ENCODE results near the gene ABTB2.

The ABTB2 gene

DNA sequence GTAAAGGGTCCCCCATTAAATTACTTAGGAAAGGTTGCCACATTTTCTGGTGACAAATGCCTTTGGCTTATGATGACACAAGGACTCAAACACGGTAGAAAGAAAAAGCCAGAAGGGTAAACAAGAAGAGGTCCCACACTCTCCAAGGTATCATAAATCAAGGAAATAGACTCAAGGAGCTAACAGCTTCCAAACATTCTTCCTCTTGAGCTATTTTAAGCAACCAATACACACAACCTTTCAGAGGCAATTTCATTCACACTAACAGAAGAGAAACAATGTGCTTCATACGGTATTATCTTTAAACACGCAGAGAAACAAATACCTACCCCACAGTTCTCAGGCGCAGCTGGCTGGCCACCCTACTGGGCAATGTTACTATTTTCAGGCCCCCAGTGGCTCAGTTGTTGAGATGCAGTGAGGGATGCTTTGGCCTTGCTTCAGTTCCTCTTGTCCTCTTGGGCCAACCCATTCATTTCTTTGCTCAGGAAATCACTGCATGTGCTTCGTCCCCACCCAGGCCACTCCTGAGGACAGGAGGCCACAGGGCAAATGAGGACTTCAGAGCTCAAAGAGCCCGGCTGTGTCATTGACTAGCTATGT lies 15.8 kb downstream of the ABTB2 start:
- no peak for DNase-seq (ENCODE audit: low read depth)

DNA sequence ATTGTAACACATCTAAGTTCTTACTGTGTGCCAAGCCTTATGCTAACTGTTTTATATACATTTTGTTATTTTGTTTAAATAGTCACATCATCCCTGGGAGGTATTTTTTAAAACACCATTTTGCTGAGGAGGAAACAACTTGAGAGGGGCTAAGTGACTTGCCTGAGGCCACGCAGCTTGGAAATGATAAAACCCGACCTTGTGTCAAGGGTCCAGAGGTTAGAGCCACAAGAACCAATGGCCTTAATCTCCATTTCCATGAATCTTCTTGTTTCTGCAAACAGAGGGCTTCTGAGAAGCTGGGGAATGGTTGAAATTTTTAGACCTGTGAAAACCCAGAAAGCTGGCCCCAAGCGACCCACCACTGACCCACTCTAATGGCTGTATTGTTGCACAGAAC lies 16.7 kb downstream of the ABTB2 start:
- DNase-seq (ENCODE audit: low read depth), result no peak

DNA sequence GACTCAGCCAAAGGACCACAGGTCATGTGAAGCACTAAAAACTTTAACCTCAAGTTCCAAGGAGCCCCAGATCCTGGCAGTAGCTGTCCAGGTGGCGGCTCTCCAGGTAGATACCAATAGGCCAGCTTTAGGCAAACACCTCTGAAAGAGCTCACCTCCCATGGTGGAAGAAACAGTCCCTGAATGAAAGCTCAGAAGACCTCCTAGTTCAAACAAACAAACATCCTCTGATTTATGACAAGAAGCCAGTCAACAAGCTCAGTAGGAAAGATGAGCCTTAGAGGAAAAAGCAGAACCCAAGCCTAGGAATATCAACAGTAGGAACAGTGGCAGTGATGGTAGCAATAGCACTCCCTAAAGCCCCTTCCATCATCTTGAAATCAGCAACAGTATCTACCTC lies 17.2 kb downstream of the ABTB2 start:
- DNase-seq (ENCODE audit: low read depth), result no peak

DNA sequence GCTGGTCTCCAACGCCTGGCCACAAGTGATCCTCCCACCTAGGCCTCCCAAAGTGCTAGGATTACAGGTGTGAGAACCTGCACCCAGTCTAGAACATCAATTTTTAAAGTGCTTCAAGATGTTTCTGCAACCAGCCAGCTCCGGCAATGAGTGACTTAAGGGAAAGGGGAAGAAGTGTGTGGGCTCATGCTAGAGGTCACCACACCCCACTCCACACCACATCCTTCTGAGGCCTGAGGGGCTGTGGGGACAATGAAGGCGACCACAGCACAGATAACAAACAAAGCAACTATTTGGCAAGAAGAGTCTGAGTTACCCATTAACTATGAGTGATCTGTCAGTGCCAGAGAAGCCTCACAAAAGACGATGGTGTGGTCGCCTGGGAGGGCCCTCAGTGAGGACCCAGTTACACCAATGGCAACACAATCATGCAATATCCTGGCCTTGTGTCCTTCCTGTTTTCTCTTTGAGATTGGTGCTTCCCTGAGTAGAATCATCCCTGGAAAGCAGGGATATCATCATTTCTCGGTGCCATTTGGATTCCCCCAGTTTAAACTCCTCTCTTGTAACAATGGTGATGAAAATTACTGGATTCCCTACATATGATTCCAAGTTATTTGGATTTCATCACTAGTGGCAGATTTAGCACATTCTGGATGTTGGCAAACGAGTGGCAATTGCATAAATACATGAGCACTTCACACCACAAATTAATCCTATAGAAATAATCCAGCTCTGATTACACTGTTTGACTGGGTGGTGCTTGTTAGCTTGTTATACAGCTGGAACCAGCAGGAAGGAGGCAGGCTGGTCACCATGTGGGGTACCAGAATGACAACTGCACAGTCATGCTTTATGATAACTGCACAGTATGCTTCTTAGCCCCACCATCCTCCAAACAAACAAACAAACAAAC lies 18.4 kb downstream of the ABTB2 start:
- no peak for DNase-seq (ENCODE audit: low read depth)

DNA sequence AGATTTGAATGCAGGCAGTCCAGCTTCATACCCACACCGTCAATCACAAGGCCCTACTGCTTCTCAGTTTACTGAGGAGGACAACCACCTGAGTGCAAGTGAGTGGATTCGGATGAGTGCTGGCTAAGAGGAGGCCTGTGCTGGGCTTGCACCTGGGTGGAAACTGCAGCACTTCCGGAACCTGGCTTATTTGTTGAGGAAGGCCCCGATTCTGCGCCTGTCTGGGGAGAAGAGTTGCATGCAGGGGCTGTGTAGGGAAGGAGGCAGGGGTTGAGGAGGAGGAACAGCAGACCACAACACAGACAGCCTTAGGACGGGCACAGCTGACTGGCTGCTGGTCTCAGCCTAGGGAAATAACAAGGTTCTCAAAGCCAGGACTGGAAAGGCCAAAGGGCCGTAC lies 20.8 kb downstream of the ABTB2 start:
- no peak for DNase-seq (ENCODE audit: low read depth)

DNA sequence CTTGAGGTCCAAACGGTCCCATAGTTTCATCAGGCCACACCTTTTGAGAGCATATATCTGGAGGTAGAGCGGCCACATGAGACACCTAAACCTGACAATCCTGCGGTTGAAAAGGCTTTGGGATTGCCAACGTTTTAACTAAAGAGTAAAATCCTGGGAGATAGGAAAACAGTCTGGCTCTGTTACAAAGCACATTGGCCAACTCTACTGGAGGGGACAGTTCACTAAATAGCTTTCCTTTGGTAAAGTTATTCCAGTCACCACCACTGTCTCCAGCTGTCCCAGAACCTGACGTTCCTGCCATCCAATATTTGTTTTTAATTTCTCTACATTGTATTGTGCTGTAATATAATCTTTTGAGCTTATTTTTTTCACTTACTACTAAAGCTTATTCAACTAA lies 22.0 kb downstream of the ABTB2 start:
- no peak for DNase-seq (ENCODE audit: low read depth)

DNA sequence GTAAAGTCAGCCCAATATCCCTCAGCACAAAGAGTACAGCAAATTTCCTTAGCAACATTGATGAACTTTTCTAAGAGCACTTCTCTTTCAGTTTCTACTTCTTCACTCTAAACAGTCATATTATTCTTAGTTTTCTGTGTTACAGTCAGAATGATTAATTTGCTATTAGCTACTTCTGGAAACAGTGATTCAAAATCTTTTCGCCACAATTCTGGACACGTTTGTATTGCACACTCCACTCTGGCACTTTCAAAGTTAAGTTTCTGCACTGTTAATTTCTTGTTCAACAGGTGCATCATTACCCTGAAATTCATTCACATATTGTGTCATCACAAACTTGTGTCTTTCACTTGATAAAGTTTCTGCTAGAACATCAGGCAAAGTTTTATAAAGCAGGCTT lies 22.5 kb downstream of the ABTB2 start:
- DNase-seq (ENCODE audit: low read depth), result no peak

DNA sequence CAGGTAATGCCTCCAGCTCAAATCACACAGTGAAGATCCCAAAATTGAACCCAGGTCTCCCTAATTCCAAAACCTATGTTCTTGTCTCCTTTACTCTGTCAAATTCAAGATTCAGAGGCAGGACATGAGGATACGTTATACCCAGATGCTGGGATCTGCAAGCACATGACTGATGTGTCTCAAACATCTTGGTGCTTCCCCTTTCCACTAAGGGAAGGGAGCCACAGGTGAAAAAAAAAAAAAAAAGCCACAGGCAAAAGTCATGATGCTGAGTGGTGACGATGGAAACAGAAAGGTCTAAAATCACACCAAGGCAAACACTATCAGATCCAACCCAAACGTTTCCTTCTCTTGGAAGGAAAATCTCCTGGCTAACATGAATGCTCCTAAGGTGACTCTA lies 24.0 kb downstream of the ABTB2 start:
- DNase-seq (ENCODE audit: low read depth), result no peak

DNA sequence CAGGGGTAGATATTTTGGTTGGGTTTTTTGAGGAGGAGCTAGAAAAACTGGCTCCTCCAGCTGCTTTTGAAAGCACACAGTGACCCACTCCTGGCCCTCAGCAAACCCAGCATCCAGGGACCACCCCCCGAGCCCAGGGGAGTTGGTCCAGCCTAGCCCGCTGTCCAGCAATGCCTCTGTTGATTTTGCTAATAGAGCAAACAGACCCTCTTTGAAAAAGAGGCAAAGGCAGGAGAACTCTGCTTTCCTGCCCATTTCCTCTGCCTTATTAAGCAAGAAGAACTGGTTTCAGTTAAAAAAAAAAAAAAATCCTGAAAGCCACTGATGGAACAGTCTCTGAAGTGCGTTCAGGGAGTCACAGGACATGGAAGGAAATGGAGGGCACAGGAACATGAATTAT lies 25.3 kb downstream of the ABTB2 start:
- DNase-seq (ENCODE audit: low read depth), result no peak

DNA sequence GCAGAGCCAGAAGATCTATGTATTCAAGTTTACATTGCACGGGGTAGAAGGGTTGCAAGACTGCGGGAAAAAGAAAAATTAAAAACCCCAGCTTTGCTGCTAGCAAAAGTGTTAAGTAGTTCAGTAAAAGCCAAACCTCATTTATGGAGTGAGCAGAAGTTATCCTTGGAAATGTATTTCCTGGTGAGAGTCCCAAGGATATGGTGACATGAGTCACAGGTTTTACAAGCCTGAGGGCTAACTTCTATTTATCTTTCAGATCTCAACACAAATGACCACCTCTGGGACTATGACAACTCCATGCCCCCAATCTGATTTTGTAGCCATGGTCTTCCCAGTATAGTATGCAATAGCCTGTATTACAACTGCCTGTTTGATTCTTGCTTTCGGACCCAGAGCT lies 26.1 kb downstream of the ABTB2 start:
- no peak for DNase-seq (ENCODE audit: low read depth)

DNA sequence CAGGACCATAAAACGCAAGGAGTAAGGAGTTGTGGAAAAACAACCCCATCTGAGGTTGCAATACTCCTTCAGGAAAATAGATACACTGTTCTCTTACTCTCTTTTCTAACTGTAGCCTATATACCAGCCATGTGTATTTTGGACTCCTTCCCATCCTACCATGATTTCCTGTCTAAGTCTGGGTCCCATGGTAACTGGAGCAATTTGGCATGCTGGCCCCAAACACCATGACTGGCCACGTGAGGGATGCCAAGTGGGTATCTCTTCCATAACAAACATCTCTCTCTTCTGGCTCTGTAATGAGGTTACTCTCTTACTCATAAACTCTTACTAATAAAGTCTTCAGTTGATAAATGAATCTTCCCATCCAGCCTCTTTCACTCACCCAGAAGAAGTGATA lies 26.5 kb downstream of the ABTB2 start:
- DNase-seq (ENCODE audit: low read depth), result no peak

DNA sequence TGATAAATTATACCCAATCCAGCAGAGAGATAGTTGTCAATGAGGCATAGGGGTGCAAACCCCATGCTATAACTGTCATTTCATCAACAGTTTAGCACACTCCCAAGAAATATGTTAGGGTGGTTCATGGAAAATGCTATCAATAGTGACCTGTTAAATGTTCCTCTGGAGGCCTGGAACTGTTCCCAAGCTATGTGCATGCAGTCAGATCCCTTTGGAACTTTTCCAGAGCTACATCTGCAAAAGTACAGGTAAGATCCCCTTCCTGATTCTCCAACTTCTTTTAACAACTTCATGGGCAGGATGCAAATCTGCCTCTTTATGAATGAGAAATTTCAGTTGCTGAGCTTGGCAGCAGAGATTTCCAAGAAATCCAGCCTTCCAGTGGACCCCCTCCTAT lies 27.2 kb downstream of the ABTB2 start:
- no peak for DNase-seq (ENCODE audit: low read depth)

DNA sequence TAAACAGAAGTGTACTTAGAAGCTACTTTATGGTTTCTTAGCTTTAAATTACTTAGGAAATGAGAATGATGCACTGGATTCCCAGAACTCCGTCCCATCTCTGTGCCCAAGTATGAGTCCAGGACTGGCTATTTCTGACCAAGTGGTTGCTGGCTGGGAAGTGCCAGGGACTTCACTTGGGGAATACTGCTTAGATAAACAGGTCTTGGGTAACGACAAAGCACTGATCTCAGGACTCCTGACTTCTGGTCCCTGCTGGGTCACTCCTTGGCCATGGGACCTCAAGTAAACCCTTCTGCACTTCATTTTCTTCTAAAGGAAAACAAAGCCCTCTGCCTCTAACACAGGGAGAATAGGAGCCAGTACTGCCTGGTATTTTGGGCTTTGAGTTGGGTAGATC lies 27.9 kb downstream of the ABTB2 start:
- DNase-seq (ENCODE audit: low read depth), result no peak

DNA sequence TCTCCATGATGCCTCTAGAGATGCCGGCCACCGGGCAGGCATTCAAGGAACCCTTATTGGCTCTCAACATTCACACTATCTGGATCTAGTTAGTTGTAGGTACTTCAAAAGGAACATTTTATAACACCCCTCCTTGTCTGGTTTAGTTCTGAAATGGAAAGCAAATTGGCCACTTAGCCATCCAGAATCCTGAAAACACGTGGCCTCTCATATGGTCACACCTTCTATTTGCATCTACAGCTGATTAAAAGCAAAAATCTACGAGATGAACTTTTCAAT lies 29.2 kb downstream of the ABTB2 start:
- DNase-seq (ENCODE audit: low read depth), result no peak

DNA sequence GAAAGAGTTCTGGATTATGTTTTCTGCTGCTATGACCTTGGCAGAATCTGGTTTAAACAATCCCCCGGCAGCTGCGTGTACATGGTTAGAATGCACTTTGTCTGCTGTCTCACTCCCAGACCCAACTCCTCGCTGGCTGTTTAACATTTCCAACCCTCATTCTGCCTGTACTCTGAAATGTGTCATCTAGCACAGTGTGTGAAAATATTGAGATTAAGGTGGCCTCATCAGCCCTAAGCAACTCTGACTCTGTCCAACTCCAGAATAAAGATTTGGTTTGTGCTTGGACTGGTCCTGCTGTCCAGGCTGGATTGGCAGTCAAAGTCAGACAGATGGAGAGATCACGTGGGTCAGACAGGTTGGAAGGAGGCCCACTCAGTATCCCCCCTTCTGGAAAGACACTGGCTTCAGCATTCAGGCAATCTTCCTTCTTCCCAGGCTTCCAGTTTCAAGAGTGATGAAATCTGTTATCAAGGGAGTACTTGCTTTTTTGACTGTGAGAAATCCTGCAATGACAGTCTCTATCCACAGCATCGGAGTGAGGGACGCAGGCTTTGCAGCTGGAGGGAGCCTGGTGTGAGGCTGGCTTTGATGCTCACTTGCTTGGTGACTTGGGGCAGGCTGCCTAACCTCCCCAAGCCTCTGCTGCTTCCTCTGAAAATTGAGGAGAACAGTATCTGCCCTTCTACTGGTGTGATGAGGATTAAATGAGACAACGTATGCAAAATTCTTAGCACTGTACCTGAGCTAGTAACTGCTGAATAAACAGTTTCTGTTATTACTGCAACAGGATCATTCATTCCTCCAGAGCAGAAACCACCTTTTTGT lies 29.8 kb downstream of the ABTB2 start:
- no peak for DNase-seq (ENCODE audit: low read depth)

DNA sequence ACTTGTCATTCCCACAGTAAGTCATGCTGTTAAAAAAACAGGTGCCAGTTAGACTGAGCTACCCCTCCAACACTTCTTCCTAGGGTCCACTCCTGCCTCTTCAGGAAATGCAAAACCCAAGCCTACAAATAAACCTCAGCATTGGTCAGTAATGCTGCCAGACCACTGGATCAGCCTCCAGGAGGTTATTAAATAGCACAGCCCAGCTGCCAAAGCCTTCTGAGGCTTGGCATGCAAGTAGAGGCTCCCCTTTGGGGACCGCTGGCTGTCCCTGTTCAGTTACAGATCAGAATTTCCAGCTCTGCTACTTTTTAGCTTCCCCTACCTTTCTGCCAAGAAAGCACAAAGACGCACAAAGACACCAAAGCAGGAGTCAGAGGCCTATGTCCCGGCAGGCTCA lies 33.3 kb downstream of the ABTB2 start:
- DNase-seq (ENCODE audit: low read depth), result no peak

DNA sequence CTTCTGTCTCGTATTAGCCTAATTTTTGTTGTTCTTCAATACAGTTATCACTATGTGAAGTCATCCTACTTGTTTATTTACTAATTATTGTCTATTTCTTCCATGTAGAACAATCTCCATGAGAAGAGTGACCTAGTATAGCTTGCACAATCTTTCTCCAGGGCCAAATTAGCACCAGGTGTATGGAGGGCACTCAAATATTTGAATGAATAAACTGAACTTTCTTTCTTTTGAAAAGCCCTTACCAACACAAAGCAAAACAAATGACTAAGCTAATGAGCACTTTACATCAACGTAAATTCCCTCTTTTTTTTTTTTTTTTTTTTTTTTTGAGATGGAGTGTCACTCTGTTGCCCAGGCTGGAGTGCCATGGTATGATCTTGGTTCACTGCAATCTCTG lies 34.2 kb downstream of the ABTB2 start:
- no peak for DNase-seq (ENCODE audit: low read depth)

DNA sequence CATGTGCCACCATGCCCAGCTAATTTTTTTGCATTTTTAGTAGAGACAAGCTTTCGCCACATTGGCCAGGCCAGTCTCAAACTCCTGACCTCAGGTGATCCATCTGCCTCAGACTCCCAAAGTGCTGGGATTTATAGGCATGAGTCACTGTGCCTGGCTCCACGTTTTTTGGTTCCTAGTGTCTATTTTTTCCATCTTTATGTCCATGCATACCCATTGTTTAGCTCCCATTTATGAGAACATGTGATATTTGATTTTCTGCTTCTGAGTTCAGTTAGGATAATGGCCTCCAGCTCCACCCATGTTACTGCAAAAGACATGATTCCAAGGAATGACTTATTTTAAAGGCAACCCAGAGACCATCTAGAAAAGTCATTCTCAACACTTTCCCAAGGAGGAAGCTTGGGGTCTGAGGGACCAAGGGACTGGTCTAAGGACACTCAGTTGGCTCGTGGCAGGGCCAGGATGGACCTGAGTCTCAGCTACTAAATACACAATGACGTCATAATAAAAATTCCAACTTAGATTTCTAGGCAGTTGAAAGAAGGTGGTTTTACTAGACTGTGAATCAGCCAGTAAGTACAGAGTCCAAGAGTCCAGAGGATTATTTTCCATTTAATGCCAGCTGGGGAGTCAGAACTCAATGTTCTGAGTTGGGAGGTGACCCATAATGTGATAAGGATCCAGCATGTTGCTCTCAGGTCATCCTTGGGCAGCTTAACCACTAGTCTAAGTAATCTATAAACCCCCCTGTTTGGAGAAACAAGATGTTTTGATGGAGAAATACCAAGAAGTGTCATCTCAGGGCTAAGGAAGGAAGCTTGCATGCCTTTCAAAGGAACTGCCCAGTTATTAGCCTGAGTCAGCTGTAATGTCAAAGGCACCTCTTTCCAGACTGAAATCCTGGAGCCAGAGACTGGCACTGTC lies 39.4 kb downstream of the ABTB2 start:
- no peak for DNase-seq (ENCODE audit: low read depth)

DNA sequence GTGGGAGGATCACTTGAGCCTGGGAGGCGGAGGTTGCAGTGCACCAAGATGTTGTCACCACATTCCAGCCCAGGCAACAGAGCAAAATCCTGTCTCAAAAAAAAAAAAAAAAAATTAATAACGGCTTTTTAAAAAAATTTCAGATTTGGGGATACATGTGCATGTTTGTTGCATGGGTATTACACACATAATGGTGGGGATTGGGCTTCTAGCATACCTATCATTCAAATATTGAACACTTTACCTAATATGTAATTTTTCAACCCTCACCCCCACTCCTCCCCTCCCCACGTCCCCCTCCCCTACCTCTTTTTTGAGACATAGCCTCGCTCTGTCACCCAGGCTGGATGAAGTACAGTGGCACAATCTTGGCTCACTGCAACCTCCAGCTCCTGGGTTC lies 40.1 kb downstream of the ABTB2 start:
- DNase-seq (ENCODE audit: low read depth), result no peak

DNA sequence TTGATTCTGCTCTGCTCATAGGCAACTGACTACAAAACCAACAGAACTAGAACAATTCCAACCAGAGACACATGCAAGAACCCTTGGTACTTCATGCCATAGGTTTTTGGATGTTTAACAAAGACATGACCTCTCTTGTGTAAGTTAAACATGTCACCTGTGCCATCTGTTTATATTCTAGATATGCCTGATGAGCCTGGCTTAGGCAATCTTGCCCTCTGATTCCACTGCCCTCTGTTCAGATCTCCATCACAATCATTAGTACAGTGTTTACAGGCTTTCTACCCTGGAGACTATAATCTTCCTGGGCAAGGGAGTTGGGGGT lies 40.8 kb downstream of the ABTB2 start:
- DNase-seq (ENCODE audit: low read depth), result no peak

DNA sequence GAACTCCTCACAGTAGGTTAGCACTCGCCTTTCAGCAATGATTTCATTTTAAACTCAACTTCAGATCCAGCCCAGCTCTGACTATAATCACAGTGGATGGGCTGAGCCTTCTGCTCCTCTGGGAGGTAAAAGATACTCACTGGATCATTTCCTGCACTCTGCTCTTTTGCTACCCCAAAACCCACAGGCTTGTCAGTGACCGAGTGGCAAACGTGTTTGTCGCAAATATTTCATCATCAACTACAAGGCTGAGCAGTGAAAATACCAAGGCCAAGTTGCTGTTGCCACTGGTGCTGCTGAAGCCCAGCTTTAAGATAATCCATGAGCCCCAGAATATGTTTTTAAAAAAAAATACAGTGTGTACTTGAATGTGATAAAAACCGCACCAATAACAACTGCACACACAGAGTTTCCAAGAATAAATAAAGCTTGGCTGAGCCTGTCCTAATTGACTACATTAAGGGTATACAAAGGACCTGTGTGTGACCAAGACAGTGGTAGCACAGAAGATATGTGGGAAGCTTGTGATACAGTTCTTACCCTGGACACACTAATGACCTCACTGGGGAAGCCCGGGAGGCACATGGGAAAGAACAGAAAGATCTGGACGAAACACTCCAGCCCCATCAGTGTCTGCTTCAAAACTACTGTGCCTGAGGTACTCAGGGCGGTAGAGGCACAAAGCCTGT lies 41.3 kb downstream of the ABTB2 start:
- no peak for DNase-seq (ENCODE audit: low read depth)

DNA sequence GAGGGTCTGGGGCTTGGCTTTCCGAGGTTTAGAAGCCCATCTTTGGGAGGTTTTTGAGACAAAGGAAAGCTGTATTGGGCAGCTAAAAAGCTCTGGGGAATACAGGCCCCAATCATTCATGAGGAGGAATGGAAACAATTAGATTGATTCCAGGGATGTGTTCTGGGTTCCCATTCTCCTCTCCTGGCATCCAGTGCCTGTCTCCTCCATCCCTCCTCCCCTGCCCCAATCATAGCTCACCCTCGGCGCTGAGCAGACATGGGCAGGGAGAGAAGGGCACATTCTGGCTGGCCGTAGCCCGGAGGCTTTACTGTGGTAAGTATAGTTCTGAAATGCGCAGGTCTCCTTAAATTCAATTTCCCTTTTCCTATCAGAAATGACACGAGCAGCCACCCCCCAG lies 42.4 kb downstream of the ABTB2 start:
- DNase-seq (ENCODE audit: low read depth), result no peak
